ENCODE data around the gene WFDC1. TPM values are rescaled to one million over a fixed set of nuclear protein-coding genes. Genes with fewer than 3 reads are reported as not detected.
A peak's percentile ranks its signal among the peaks of the same experiment; 100 is the strongest.

The WFDC1 gene
- total RNA-seq, 1 donor from 2014 or later = not detected

DNA sequence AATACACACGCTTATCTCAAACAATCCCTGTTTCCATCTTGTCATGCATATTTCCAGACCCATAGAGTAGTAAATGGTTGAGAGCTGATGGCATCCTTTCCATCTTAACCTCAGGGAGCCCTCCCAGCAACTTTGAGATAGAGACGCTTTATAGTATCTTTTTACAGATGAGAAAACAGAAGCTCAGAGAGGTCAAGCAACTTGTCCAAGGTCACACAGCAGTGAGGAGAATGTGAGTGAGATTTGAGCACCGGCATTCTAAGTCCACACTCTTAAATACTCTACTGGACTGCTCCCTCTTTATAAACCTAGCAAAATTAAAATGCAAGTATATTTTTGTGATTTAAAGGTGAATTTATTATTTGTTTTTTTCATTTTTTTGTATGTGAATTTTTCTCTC lies 35.0 kb upstream of the WFDC1 start:
- intact Hi-C loops (cut with micrococcal nuclease) = no loop called here
- CTCF ChIA-PET = interaction anchor here (1.3 kb wide), 1 partner anchor 17 kb away, joined by 3 read pairs; no protein-coding TSS in a partner anchor
- Mint-ChIP-seq H3K36me3 (ENCODE audit: low read depth) (no peaks in the 10 kb centered on the region), H3K27me3 (peaks cover 17% of the 10 kb centered on the region), H3K4me3 (no peak overlapping the region), H3K27ac (no peak overlapping the region), H3K9me3 (peaks cover 2% of the 10 kb centered on the region), H3K4me1 (no peaks in the 10 kb centered on the region)
- ATAC-seq (ENCODE audit: low read depth) = no peak
- DNase-seq = no peak
- POLR2A ChIA-PET = no interaction called here
- TF ChIP-seq CTCF (IDR thresholded peaks at IDR 0.05) = no peak

DNA sequence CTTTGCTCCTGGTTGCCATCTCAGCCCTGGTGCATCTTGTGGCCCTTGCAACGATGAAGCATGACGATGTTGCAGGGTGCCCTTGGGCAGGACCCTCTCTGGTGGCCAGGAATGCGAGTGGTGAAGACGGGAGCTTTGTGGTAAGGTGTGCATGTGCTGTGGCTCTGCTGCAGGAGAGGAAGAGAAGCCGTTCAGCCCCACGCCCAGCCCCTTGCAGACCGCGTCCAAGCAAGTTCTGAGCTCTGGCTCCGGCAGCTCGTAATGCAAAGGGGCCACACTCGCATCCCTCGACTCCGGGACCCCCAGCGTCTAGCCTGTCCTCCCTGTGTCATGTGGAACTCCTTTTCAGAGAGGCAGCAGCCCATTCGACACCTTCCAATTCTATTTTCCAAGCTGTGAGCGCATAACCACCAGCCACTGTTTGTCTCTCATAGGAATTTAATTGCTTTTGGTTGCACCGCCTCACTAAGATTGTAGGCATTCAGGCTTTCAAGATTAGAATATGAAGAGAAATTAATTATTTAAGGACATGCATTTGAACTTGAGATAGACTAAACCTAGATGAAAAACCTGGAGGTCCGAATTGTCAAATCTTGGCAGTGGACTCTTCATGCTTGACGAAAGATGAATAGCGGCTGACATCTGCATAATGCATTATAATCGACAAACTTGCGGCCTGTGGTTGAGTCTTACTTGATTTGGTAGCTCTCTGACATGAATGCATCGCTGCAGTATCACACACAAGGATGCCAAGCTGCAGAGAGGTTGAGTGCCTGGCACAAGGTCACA lies 33.7 kb upstream of the WFDC1 start:
- no peak for DNase-seq
- H3K27me3 Mint-ChIP-seq = peaks cover 22% of the 10 kb centered on the region
- no peak overlapping the region for H3K27ac Mint-ChIP-seq
- H3K4me3 Mint-ChIP-seq = no peak overlapping the region
- intact Hi-C loops (cut with micrococcal nuclease) = no loop called here
- ATAC-seq (ENCODE audit: low read depth) = no peak
- no peak for TF ChIP-seq CTCF (IDR thresholded peaks at IDR 0.05)
- H3K9me3 Mint-ChIP-seq = peaks cover 2% of the 10 kb centered on the region
- CTCF ChIA-PET = interaction anchor here (1.3 kb wide), 1 partner anchor 16 kb away, joined by 3 read pairs; no protein-coding TSS in a partner anchor
- POLR2A ChIA-PET = no interaction called here
- no peaks in the 10 kb centered on the region for H3K4me1 Mint-ChIP-seq
- no peaks in the 10 kb centered on the region for H3K36me3 Mint-ChIP-seq (ENCODE audit: low read depth)

- no peaks in the 10 kb centered on the region for H3K36me3 Mint-ChIP-seq (ENCODE audit: low read depth)
- CTCF ChIA-PET = no interaction called here
- intact Hi-C loops (cut with micrococcal nuclease) = no loop called here
- no peaks in the 10 kb centered on the region for H3K4me1 Mint-ChIP-seq
- no peak for ATAC-seq (ENCODE audit: low read depth)
- H3K9me3 Mint-ChIP-seq = peaks cover 2% of the 10 kb centered on the region
- DNase-seq = no peak
- POLR2A ChIA-PET = no interaction called here
- no peak for TF ChIP-seq CTCF (IDR thresholded peaks at IDR 0.05)
- H3K4me3 Mint-ChIP-seq = no peak overlapping the region
- H3K27me3 Mint-ChIP-seq = peaks cover 20% of the 10 kb centered on the region
- H3K27ac Mint-ChIP-seq = no peak overlapping the region
Measured at GRCh38 chr16:84262031-84262430, 32.6 kb upstream of the WFDC1 start.

- H3K27ac Mint-ChIP-seq = no peak overlapping the region
- no peaks in the 10 kb centered on the region for H3K36me3 Mint-ChIP-seq (ENCODE audit: low read depth)
- H3K9me3 Mint-ChIP-seq = peaks cover 2% of the 10 kb centered on the region
- no peaks in the 10 kb centered on the region for H3K4me1 Mint-ChIP-seq
- ChIA-PET CTCF (no interaction called here), POLR2A (no interaction called here)
- DNase-seq (no peak), ATAC-seq (ENCODE audit: low read depth) (no peak)
- H3K4me3 Mint-ChIP-seq = no peak overlapping the region
- peaks cover 16% of the 10 kb centered on the region for H3K27me3 Mint-ChIP-seq
- intact Hi-C loops (cut with micrococcal nuclease) = no loop called here
- TF ChIP-seq CTCF (IDR thresholded peaks at IDR 0.05) = no peak
Measured at GRCh38 chr16:84262939-84263338, 31.7 kb upstream of the WFDC1 start.

DNA sequence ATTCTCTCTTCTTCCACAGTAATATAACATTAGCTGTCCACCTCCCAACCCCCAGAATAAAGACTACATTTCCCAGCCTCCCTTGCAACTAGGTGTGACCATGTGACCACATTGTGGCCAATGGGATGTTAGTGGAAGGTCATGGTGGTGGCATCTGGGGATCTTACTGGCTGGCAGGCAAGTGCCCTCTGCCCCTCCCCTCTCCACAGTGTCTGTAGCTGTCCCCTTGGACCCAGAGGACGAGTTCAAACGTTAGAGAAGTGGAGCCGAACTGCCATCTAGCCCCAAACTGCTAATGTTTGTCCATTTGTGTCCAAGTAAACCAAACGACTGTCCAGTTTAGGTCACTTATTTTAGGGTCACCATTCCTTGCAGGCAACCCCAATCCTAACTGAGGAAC lies 28.2 kb upstream of the WFDC1 start:
- no peak overlapping the region for H3K4me3 Mint-ChIP-seq
- peaks cover 2% of the 10 kb centered on the region for H3K9me3 Mint-ChIP-seq
- intact Hi-C loops (cut with micrococcal nuclease) = no loop called here
- no peak overlapping the region for H3K27ac Mint-ChIP-seq
- POLR2A ChIA-PET = no interaction called here
- peak; percentile 42 for ATAC-seq (ENCODE audit: low read depth)
- H3K27me3 Mint-ChIP-seq = peaks cover 15% of the 10 kb centered on the region
- no peaks in the 10 kb centered on the region for H3K36me3 Mint-ChIP-seq (ENCODE audit: low read depth)
- no peak for TF ChIP-seq CTCF (IDR thresholded peaks at IDR 0.05)
- DNase-seq = no peak
- CTCF ChIA-PET = no interaction called here
- no peaks in the 10 kb centered on the region for H3K4me1 Mint-ChIP-seq

Data from activated B cell treated with CpG ODN at 0.5 μM for 24 hours (primary cell).